ENCODE results near the gene CDT1. TPM values are rescaled to one million over a fixed set of nuclear protein-coding genes. Genes with fewer than 3 reads are reported as not detected.

Gene CDT1
- total RNA-seq (100 to 1,000 TPM in 1 of 5 donors, 10 to 100 TPM in 1, 1 to 10 TPM in 3; 1.5 to 147 (median 8.7) TPM), polyA plus RNA-seq (1 to 10 TPM; 3.2 to 5.2 (median 4.1) TPM)
- long read RNA-seq, donor 1, partial matches to known transcripts: 0 of 2 reads
- long read RNA-seq, donor 1, other reads (novel, unspliced or antisense): 0 of 2 reads
- long read RNA-seq, donor 2: 0 reads
- long read RNA-seq, donor 3, partial matches to known transcripts: 0 of 1 reads
- long read RNA-seq, donor 3, other reads (novel, unspliced or antisense): 0 of 1 reads
- long read RNA-seq, donor 4, partial matches to known transcripts: 0 of 1 reads
- long read RNA-seq, donor 4, other reads (novel, unspliced or antisense): 0 of 1 reads
- long read RNA-seq, donor 5, transcript CDT1-201 (10 exons, 3,240 nt): major isoform, 5 of 5 reads
- long read RNA-seq, donor 5, partial matches to known transcripts: 0 of 5 reads
- long read RNA-seq, donor 5, other reads (novel, unspliced or antisense): 0 of 5 reads
- long read RNA-seq, donor 6, transcript CDT1-201 (10 exons, 3,240 nt): major isoform, 6 of 6 reads
- long read RNA-seq, donor 6, partial matches to known transcripts: 0 of 6 reads
- long read RNA-seq, donor 6, other reads (novel, unspliced or antisense): 0 of 6 reads
- long read RNA-seq, donor 7, partial matches to known transcripts: 0 of 3 reads
- long read RNA-seq, donor 7, other reads (novel, unspliced or antisense): 0 of 3 reads
- long read RNA-seq, donor 8, partial matches to known transcripts: 69 of 101 reads
- long read RNA-seq, donor 8, other reads (novel, unspliced or antisense): 31 of 101 reads
- long read RNA-seq, donor 9: 0 reads
- long read RNA-seq, donor 10, partial matches to known transcripts: 0 of 1 reads
- long read RNA-seq, donor 10, other reads (novel, unspliced or antisense): 0 of 1 reads

GRCh38 chr16:88803264-88803987 lies at the start of gene CDT1:
Gene CDT1, plus strand, starts transcription at chr16:88803789. Its CDS starts 43 bp downstream, at chr16:88803832.
- Histone ChIP-seq H3K9me3 (no peaks in the 10 kb centered on the region), H3K36me3 (peaks cover 0 to 16% (median 10%) of the 10 kb centered on the region in 4 donors), H3K27ac (peak within 1 kb of the TSS; percentile 60 to 87 (median 78)), H3K4me3 (peak within 1 kb of the TSS; percentile 55 to 83 (median 71)), H3K27me3 (peaks cover 0 to 10% (median 5%) of the 10 kb centered on the region in 3 donors), H3K4me1 (peaks cover 15 to 33% (median 31%) of the 10 kb centered on the region in 4 donors)
- peak; percentile 88 to 94 for DNase-seq
- WGBS, 5 donors: 0 to 1% (median 0%) methylated on average over 55 to 96 of the region's 98 CpGs
- intact Hi-C loops (cut with DNase I; ENCODE audit: low total_unique reads): no loop called here
- peak in 2 of 3 donors; percentile 70 to 71 for TF ChIP-seq POLR2AphosphoS5 (IDR thresholded peaks at IDR 0.05)
- TF ChIP-seq EP300 (IDR thresholded peaks at IDR 0.05): no peak

- Histone ChIP-seq H3K36me3 (peaks cover 0 to 16% (median 10%) of the 10 kb centered on the region in 4 donors), H3K27ac (peak overlapping the region in 2 of 5 donors; percentile 33 to 62), H3K9me3 (no peaks in the 10 kb centered on the region), H3K4me1 (peaks cover 3 to 49% (median 23%) of the 10 kb centered on the region in 4 donors), H3K27me3 (no peaks in the 10 kb centered on the region), H3K4me3 (no peak overlapping the region)
- TF ChIP-seq POLR2A (IDR thresholded peaks at IDR 0.05) (no peak), EP300 (IDR thresholded peaks at IDR 0.05) (no peak), POLR2AphosphoS5 (IDR thresholded peaks at IDR 0.05) (no peak), CTCF (IDR thresholded peaks at IDR 0.05) (no peak)
- 86 to 94% (median 91%) methylated on average over 8 to 28 of the region's 28 CpGs for WGBS, 5 donors
- intact Hi-C loops (cut with DNase I; ENCODE audit: low total_unique reads): no loop called here
- DNase-seq: no peak
Observed at GRCh38 chr16:88754109-88754911, 49.3 kb upstream of the CDT1 start.

GRCh38 chr16:88754912-88755744 lies 48.5 kb upstream of the CDT1 start:
- H3K27ac ChIP-seq: peak overlapping the region in 2 of 5 donors; percentile 33 to 62
- no peaks in the 10 kb centered on the region for H3K27me3 ChIP-seq
- TF ChIP-seq EP300 (IDR thresholded peaks at IDR 0.05) (no peak), CTCF (IDR thresholded peaks at IDR 0.05) (peak in 1 of 7 experiments; percentile 11)
- peak in 1 of 2 donors; percentile 76 for DNase-seq
- H3K36me3 ChIP-seq: peaks cover 0 to 16% (median 10%) of the 10 kb centered on the region in 4 donors
- no peaks in the 10 kb centered on the region for H3K9me3 ChIP-seq
- 62 to 80% (median 73%) methylated on average over 36 to 42 of the region's 42 CpGs for WGBS, 5 donors
- intact Hi-C loops (cut with DNase I; ENCODE audit: low total_unique reads): no loop called here
- no peak overlapping the region for H3K4me3 ChIP-seq
- H3K4me1 ChIP-seq: peaks cover 11 to 57% (median 30%) of the 10 kb centered on the region in 4 donors
